DOHH2 (cell line): ENCODE data around the gene HERC3.

Source experiments
- EZH2phosphoT487 ChIP-seq: fragments of 200-600 bp; sonication (generic); IDR thresholded peaks from 2 replicates; pipeline ENCODE4 v1.6.1; 2017; ENCODE audit warnings: borderline replicate concordance, mild to moderate bottlenecking, antibody characterized with exemption, low read length, moderate library complexity, mixed read lengths
- TF ChIP-seq, protein P1 (sequence below): fragments of 200-600 bp; sonication (generic); IDR thresholded peaks from one replicate; pipeline ENCODE4 v1.5.1; 2014; ENCODE audit warnings: antibody characterized with exemption, mild to moderate bottlenecking, low read depth, low read length; ENCODE audit not compliant: poor library complexity, severe bottlenecking

DNA sequence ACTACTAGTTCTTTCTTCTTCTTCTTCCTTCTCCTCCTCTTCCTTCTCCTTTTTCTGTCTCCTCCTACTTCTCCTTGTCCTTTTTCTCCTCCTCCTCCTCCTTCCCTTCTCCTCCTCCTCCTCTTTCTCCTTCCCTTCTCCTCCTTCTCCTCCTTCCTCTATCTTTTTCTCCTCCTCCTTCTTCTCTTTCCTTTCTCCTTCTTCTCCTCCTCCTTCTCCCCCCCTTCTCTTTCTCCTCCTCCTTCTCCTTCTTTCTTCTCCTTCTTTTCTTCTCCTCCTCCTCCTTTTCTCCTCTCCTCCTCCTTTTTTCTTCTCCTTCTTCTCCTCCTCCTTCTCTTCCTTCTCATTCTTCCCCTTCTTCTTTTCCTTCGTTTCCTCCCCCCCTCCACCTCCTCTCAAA is 127.1 kb downstream of the HERC3 start:
- TF ChIP-seq, protein P1, sequence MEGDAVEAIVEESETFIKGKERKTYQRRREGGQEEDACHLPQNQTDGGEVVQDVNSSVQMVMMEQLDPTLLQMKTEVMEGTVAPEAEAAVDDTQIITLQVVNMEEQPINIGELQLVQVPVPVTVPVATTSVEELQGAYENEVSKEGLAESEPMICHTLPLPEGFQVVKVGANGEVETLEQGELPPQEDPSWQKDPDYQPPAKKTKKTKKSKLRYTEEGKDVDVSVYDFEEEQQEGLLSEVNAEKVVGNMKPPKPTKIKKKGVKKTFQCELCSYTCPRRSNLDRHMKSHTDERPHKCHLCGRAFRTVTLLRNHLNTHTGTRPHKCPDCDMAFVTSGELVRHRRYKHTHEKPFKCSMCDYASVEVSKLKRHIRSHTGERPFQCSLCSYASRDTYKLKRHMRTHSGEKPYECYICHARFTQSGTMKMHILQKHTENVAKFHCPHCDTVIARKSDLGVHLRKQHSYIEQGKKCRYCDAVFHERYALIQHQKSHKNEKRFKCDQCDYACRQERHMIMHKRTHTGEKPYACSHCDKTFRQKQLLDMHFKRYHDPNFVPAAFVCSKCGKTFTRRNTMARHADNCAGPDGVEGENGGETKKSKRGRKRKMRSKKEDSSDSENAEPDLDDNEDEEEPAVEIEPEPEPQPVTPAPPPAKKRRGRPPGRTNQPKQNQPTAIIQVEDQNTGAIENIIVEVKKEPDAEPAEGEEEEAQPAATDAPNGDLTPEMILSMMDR = no peak
- no peak for TF ChIP-seq EZH2phosphoT487
